A673 (cell line): Measurements from ENCODE around the gene FAM131C. TPM values are rescaled to one million over a fixed set of nuclear protein-coding genes. Genes with fewer than 3 reads are reported as not detected.

ENCODE experiments used
- BruUV-seq: library from RNA; stranded (reverse); fragments of 400-500 nt; replicated peaks from 2 replicates; lab custom pipeline; 2021; lab: Mats Ljungman, UMichigan
- CTCF ChIA-PET: fragments of 300-600 bp; sonication (Branson Sonifier 250); formaldehyde crosslinking; loops from one replicate; lab custom pipeline; 2022; ENCODE audit warnings: antibody characterized with exemption; lab: Charles Lee
- POLR2A ChIA-PET: fragments of 300-600 bp; sonication (Branson Sonifier 250); formaldehyde crosslinking; loops from one replicate; lab custom pipeline; 2022; ENCODE audit warnings: antibody characterized with exemption; ENCODE audit not compliant: low non-redundant PET; lab: Charles Lee
- DNase-seq: peaks from one replicate; pipeline ENCODE4 v3.0.0-alpha.2; 2015; ENCODE audit warnings: low spot score
- H3K27ac ChIP-seq: fragments of 200-600 bp; sonication (generic); 2 replicates; pipeline ENCODE4 v1.5.1; 2016; ENCODE audit warnings: mixed run types, low read depth, mild to moderate bottlenecking, mixed read lengths, antibody characterized with exemption, low read length; ENCODE audit not compliant: poor library complexity, severe bottlenecking
- H3K27me3 ChIP-seq: fragments of 200-600 bp; sonication (generic); replicated peaks from 2 replicates; pipeline ENCODE4 v1.6.1; 2017; ENCODE audit warnings: mixed run types, low read depth, mild to moderate bottlenecking, mixed read lengths, antibody characterized with exemption, low read length; ENCODE audit not compliant: insufficient read depth, poor library complexity
- H3K36me3 ChIP-seq: fragments of 200-600 bp; sonication (generic); 2 replicates; pipeline ENCODE4 v1.6.1; 2016; ENCODE audit warnings: mixed run types, mild to moderate bottlenecking, mixed read lengths, antibody characterized with exemption, low read length; ENCODE audit not compliant: insufficient read depth, poor library complexity, severe bottlenecking
- H3K4me1 ChIP-seq: fragments of 200-600 bp; sonication (generic); 2 replicates; pipeline ENCODE4 v1.6.1; 2017; ENCODE audit warnings: mixed run types, mild to moderate bottlenecking, mixed read lengths, antibody characterized with exemption, low read length; ENCODE audit not compliant: insufficient read depth, poor library complexity, severe bottlenecking
- H3K4me3 ChIP-seq: fragments of 200-600 bp; sonication (generic); 2 replicates; pipeline ENCODE4 v1.5.1; 2016; ENCODE audit warnings: low read depth, mixed run types, mild to moderate bottlenecking, mixed read lengths, low read length; ENCODE audit not compliant: poor library complexity, severe bottlenecking
- H3K9me3 ChIP-seq: fragments of 200-600 bp; sonication (generic); 2 replicates; pipeline ENCODE4 v1.6.1; 2016; ENCODE audit warnings: mixed run types, low read depth, mild to moderate bottlenecking, mixed read lengths, antibody characterized with exemption, low read length; ENCODE audit not compliant: poor library complexity, severe bottlenecking
- CTCF ChIP-seq: fragments of 300-800, 200-600 bp; sonication (generic); conservative IDR thresholded peaks from 2 replicates; pipeline ENCODE4 v1.5.1; 2017; ENCODE audit warnings: low read depth, mild to moderate bottlenecking, antibody characterized with exemption, low read length, moderate library complexity, mixed read lengths
- EZH2 ChIP-seq: fragments of 200-600 bp; sonication (generic); IDR thresholded peaks from 2 replicates; pipeline ENCODE4 v1.6.1; 2017; ENCODE audit warnings: borderline replicate concordance, low read depth, mild to moderate bottlenecking, mixed read lengths, antibody characterized with exemption, low read length; ENCODE audit not compliant: poor library complexity, severe bottlenecking
- intact Hi-C: fragments of 100-400 bp; cut with micrococcal nuclease; formaldehyde crosslinking; loops from one replicate; pipeline ENCODE4 v1.10.0; 2022; ENCODE audit not compliant: unreplicated experiment
- total RNA-seq: library from RNA; stranded (reverse); gene quantifications from 2 replicates; pipeline ENCODE4 v1.2.3, GENCODE V29; 2021

FAM131C gene
- total RNA-seq, 1 experiment from 2014 or later: 0.71 TPM

DNA sequence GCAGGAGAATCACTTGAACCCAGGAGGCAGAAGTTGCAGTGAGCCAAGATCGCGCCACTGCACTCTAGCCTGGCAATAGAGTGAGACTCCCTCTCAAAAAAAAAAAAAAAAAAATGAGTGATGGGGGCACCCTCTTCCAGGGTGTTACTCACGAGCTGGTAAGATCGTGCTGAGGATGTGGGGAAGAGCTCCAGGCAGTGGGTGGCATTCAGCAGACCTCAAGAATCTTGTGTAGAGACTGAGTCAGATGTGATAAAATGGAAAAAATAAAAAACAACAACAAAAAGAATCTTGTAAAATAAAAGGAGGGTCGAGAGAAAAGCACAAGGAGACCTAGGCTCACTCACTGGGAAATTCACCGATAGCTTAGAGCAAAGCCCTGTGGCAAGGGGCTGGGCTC, 43.9 kb upstream of the FAM131C start:
- Histone ChIP-seq H3K9me3 (no peaks in the 10 kb centered on the region), H3K27me3 (no peaks in the 10 kb centered on the region), H3K36me3 (no peaks in the 10 kb centered on the region), H3K4me3 (no peak overlapping the region), H3K4me1 (peaks cover 33% of the 10 kb centered on the region), H3K27ac (no peak overlapping the region)
- ChIA-PET CTCF (interaction anchor here (0.7 kb wide), 1 partner anchor 16 kb away, joined by 4 read pairs; no protein-coding TSS in a partner anchor), POLR2A (no interaction called here)
- intact Hi-C loops: no loop called here
- DNase-seq: no peak
- no peak for TF ChIP-seq CTCF
- no peak for TF ChIP-seq EZH2
- no TSS peak for BruUV-seq

DNA sequence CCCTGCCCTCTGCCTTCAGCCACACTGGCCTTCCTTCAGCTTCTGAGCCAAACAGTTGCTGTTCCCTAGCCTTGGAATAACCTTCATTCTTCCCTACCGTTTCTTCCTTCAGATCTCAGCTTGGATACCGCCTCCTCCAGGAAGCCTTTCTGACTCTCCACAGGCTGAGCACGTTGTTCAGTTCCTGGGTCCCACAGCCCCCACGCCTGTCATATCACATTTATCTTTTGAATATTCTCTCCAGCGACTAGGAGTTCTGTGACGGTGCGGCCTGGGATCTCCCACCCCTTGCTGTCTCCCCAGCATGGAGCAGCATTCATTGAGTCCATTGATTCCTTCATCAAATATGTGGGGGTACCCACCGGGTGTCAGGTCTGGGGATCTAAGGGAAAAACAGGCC, 43.2 kb upstream of the FAM131C start:
- H3K27me3 ChIP-seq: no peaks in the 10 kb centered on the region
- H3K4me3 ChIP-seq: no peak overlapping the region
- BruUV-seq: no TSS peak
- ChIA-PET POLR2A (no interaction called here), CTCF (no interaction called here)
- DNase-seq: no peak
- H3K4me1 ChIP-seq: peaks cover 29% of the 10 kb centered on the region
- intact Hi-C loops: no loop called here
- H3K36me3 ChIP-seq: no peaks in the 10 kb centered on the region
- H3K27ac ChIP-seq: peak overlapping the region; percentile 55
- no peak for TF ChIP-seq EZH2
- no peak for TF ChIP-seq CTCF
- no peaks in the 10 kb centered on the region for H3K9me3 ChIP-seq

DNA sequence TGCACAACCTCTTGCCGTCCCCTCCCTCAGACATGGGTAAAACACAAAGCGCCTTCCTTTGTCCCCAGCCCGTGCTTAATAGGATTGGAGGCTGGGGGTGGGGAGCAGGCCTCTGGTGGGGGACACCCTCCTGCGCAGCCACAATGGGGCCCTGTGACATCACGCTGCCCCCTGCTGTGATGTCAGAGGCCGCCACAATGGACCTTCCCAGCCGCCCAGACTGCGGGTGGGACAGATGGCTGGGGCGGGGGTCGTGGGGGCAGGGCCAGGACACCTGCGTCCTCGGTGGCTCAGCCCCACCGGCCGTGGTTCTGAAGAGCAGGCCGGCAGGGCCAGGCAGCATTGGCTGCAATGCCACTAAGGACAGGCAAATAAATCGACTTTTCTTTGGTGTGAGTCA, 42.6 kb upstream of the FAM131C start:
- H3K27ac ChIP-seq: peak overlapping the region; percentile 55
- H3K36me3 ChIP-seq: no peaks in the 10 kb centered on the region
- no peaks in the 10 kb centered on the region for H3K9me3 ChIP-seq
- TF ChIP-seq EZH2 (no peak), CTCF (no peak)
- DNase-seq: peak; percentile 55
- H3K27me3 ChIP-seq: no peaks in the 10 kb centered on the region
- no peak overlapping the region for H3K4me3 ChIP-seq
- no TSS peak for BruUV-seq
- peaks cover 28% of the 10 kb centered on the region for H3K4me1 ChIP-seq
- POLR2A ChIA-PET: no interaction called here
- CTCF ChIA-PET: no interaction called here
- intact Hi-C loops: no loop called here
